ENCODE measurements around the gene SLC39A12. TPM values are rescaled to one million over a fixed set of nuclear protein-coding genes. Genes with fewer than 3 reads are reported as not detected.

Gene SLC39A12
- total RNA-seq, 4 donors from 2014 or later, result not detected

DNA sequence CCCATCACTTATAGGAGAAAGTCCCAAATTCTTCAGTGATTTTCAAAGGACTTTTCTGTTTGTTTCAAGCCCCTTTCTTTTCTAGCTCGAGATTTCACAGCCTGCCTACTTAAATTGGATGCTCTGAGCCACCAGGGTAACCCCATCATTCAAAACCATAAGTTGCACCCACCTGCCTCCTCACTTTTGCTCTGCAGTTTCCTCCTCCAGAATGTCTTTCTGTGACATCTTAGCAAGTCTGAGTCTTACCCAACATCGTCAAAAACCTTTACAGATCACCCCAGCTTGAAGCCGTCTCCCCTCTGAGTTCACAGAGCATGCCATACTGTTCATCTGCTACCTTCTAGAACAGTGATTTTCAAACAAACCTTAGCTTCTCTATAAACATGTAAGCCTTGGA lies 124.2 kb downstream of the SLC39A12 start:
- Histone ChIP-seq H3K4me3 (no peak overlapping the region), H3K9me3 (no peaks in the 10 kb centered on the region), H3K4me1 (no peaks in the 10 kb centered on the region), H3K27ac (no peak overlapping the region), H3K36me3 (no peaks in the 10 kb centered on the region), H3K27me3 (no peaks in the 10 kb centered on the region)
- in situ Hi-C loops (cut with MboI; ENCODE audit: low sequenced_read_pairs in 4 of 4), result no loop called here
- intact Hi-C loops (cut with DNase I; ENCODE audit: low total_unique reads), result no loop called here
- ATAC-seq, result no peak
- DNase-seq, result no peak
- TF ChIP-seq POLR2A (IDR thresholded peaks at IDR 0.05), result no peak
- TF ChIP-seq, protein P1, sequence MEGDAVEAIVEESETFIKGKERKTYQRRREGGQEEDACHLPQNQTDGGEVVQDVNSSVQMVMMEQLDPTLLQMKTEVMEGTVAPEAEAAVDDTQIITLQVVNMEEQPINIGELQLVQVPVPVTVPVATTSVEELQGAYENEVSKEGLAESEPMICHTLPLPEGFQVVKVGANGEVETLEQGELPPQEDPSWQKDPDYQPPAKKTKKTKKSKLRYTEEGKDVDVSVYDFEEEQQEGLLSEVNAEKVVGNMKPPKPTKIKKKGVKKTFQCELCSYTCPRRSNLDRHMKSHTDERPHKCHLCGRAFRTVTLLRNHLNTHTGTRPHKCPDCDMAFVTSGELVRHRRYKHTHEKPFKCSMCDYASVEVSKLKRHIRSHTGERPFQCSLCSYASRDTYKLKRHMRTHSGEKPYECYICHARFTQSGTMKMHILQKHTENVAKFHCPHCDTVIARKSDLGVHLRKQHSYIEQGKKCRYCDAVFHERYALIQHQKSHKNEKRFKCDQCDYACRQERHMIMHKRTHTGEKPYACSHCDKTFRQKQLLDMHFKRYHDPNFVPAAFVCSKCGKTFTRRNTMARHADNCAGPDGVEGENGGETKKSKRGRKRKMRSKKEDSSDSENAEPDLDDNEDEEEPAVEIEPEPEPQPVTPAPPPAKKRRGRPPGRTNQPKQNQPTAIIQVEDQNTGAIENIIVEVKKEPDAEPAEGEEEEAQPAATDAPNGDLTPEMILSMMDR (IDR thresholded peaks at IDR 0.05 in 4 of 5, conservative IDR thresholded peaks at IDR 0.05 in 1 of 5), result no peak

DNA sequence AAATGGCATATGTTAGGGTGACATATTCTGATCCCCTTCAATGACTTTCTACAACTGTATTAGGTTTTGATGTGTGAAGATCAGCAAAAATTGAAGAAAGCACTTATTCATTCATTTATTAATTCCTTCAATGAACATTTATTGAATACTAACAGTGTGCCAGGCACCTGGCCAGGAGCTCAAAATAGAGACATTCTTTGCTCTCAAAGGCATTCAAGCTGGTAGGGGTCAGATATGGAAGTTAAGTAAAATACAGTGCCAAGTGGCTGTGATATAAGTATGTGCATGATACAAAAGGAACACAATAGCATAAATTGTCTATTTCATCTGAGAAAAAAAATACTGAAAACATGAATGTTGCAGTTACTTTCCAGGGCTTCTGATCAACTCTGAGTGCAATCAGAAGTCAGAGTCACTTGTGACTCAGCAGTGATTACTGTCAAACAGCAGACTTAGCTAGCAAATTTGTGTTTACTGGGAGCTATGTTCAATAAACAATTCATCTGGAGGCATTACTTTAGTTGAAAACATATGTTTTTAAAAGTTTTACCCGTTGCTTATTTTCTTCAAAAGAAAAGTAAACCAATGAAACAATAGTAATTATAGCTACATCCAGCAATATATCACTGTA lies 128.1 kb downstream of the SLC39A12 start:
- Histone ChIP-seq H3K4me3 (no peak overlapping the region), H3K9me3 (no peaks in the 10 kb centered on the region), H3K27me3 (no peaks in the 10 kb centered on the region), H3K4me1 (no peaks in the 10 kb centered on the region), H3K36me3 (no peaks in the 10 kb centered on the region), H3K27ac (no peak overlapping the region)
- DNase-seq (no peak), ATAC-seq (no peak)
- TF ChIP-seq, protein P1 (IDR thresholded peaks at IDR 0.05 in 4 of 5, conservative IDR thresholded peaks at IDR 0.05 in 1 of 5), result no peak
- no peak for TF ChIP-seq POLR2A (IDR thresholded peaks at IDR 0.05)
- in situ Hi-C loops (cut with MboI; ENCODE audit: low sequenced_read_pairs in 4 of 4) (no loop called here), intact Hi-C loops (cut with DNase I; ENCODE audit: low total_unique reads) (no loop called here)

DNA sequence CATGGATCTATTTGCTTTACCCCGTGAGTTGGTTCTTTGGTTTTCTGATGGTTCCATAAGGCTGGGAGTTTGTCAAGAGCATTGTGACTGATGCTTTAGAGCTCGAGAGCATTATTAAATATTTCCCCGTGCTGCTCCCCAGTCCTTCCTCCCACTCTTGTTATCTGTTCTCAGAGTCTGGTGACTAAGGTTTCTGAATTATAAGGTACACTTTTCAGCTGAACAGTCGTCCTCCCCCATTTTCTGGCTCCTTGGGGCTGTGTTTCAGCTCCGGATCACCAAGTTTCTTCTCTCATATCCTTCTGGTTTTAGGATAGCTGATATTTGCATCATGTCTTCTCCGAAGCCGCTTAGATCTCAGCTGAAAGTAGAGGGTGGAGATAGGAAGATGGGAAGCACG lies 130.7 kb downstream of the SLC39A12 start:
- H3K4me3 ChIP-seq, result no peak overlapping the region
- no peak overlapping the region for H3K27ac ChIP-seq
- TF ChIP-seq POLR2A (IDR thresholded peaks at IDR 0.05), result no peak
- TF ChIP-seq, protein P1 (IDR thresholded peaks at IDR 0.05 in 4 of 5, conservative IDR thresholded peaks at IDR 0.05 in 1 of 5), result no peak
- no peak for DNase-seq
- no peaks in the 10 kb centered on the region for H3K27me3 ChIP-seq
- H3K4me1 ChIP-seq, result no peaks in the 10 kb centered on the region
- in situ Hi-C loops (cut with MboI; ENCODE audit: low sequenced_read_pairs in 4 of 4), result no loop called here
- no peaks in the 10 kb centered on the region for H3K36me3 ChIP-seq
- ATAC-seq, result no peak
- intact Hi-C loops (cut with DNase I; ENCODE audit: low total_unique reads), result no loop called here
- no peaks in the 10 kb centered on the region for H3K9me3 ChIP-seq

DNA sequence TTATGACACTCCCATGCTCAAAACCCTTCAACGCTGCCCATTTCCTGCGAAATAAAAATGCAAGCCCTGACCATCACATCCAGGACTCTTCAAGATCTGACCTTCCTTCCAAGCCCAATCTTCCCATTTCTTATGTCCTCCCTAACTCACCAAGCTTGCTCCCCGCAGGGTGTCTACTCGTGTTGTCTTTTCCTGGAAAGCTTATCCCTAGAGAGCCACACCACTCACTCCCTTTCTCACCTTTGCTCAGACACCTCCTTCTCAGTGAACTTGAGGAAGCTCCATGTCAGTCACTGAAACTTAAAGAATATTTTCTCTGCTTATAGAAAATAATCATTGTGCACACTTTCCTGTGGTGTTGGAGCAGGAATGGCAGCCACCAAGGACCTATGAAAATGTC lies 134.1 kb downstream of the SLC39A12 start:
- H3K27me3 ChIP-seq, result no peaks in the 10 kb centered on the region
- DNase-seq (no peak), ATAC-seq (no peak)
- in situ Hi-C loops (cut with MboI; ENCODE audit: low sequenced_read_pairs in 4 of 4), result no loop called here
- H3K36me3 ChIP-seq, result no peaks in the 10 kb centered on the region
- H3K9me3 ChIP-seq, result no peaks in the 10 kb centered on the region
- no peak overlapping the region for H3K4me3 ChIP-seq
- no peak overlapping the region for H3K27ac ChIP-seq
- H3K4me1 ChIP-seq, result no peaks in the 10 kb centered on the region
- TF ChIP-seq POLR2A (IDR thresholded peaks at IDR 0.05), result no peak
- TF ChIP-seq, protein P1 (IDR thresholded peaks at IDR 0.05 in 4 of 5, conservative IDR thresholded peaks at IDR 0.05 in 1 of 5), result no peak
- intact Hi-C loops (cut with DNase I; ENCODE audit: low total_unique reads), result no loop called here

DNA sequence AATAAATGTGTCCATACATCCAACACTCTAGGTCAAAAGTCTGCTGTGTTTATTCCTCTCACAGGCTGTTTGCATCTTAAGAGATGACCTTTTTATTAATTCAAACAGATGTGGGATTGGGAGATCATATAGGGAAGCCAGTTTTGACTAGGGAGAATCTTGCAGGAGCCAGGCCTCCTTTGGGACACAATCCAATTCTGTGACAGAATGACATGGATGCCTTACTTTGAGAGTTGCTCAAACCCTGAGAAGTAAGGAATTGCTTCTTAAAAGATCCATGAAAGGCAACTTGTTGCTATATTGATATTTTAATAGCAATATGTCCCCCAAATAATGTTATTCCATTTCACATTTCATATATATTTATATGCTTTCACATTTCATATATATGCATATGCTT lies 135.0 kb downstream of the SLC39A12 start:
- DNase-seq (no peak), ATAC-seq (no peak)
- no peak overlapping the region for H3K27ac ChIP-seq
- TF ChIP-seq, protein P1 (IDR thresholded peaks at IDR 0.05 in 4 of 5, conservative IDR thresholded peaks at IDR 0.05 in 1 of 5), result no peak
- TF ChIP-seq POLR2A (IDR thresholded peaks at IDR 0.05), result no peak
- no peaks in the 10 kb centered on the region for H3K36me3 ChIP-seq
- intact Hi-C loops (cut with DNase I; ENCODE audit: low total_unique reads), result no loop called here
- H3K27me3 ChIP-seq, result no peaks in the 10 kb centered on the region
- H3K4me1 ChIP-seq, result no peaks in the 10 kb centered on the region
- H3K4me3 ChIP-seq, result no peak overlapping the region
- no peaks in the 10 kb centered on the region for H3K9me3 ChIP-seq
- in situ Hi-C loops (cut with MboI; ENCODE audit: low sequenced_read_pairs in 4 of 4), result no loop called here
